GM15510 (cell line): Measurements from ENCODE around the gene KRT6A.

ENCODE experiments used
- POLR2A ChIP-seq: IDR thresholded peaks from 3 replicates; pipeline ENCODE4 v1.6.1; 2011; ENCODE audit warnings: borderline replicate concordance; ENCODE audit not compliant: insufficient read length; ENCODE audit errors: extremely low read depth

KRT6A gene

GRCh38 chr12:52493172-52493571, at the start of gene KRT6A:
TSS of gene KRT6A (minus strand) at chr12:52493257. CDS start at chr12:52493188, 69 bp downstream.
- TF ChIP-seq POLR2A, result no peak

GRCh38 chr12:52542157-52542556, 49.1 kb upstream of the KRT6A start:
- TF ChIP-seq POLR2A, result no peak

GRCh38 chr12:52541709-52542108, 48.7 kb upstream of the KRT6A start:
- no peak for TF ChIP-seq POLR2A

GRCh38 chr12:52540531-52540930, 47.5 kb upstream of the KRT6A start:
- no peak for TF ChIP-seq POLR2A

- TF ChIP-seq POLR2A, result no peak
Measured at GRCh38 chr12:52539821-52540173, 46.7 kb upstream of the KRT6A start.

- no peak for TF ChIP-seq POLR2A
Measured at GRCh38 chr12:52539083-52539820, 46.2 kb upstream of the KRT6A start.

- no peak for TF ChIP-seq POLR2A
Measured at GRCh38 chr12:52537101-52537500, 44.0 kb upstream of the KRT6A start.

GRCh38 chr12:52535574-52535973, 42.5 kb upstream of the KRT6A start:
- TF ChIP-seq POLR2A, result no peak

GRCh38 chr12:52534482-52534881, 41.4 kb upstream of the KRT6A start:
- TF ChIP-seq POLR2A, result no peak

GRCh38 chr12:52533686-52534470, 40.8 kb upstream of the KRT6A start:
- TF ChIP-seq POLR2A, result no peak

GRCh38 chr12:52532636-52533035, 39.6 kb upstream of the KRT6A start:
- no peak for TF ChIP-seq POLR2A

GRCh38 chr12:52531566-52532300, 38.7 kb upstream of the KRT6A start:
- no peak for TF ChIP-seq POLR2A

GRCh38 chr12:52530905-52531304, 37.8 kb upstream of the KRT6A start:
- no peak for TF ChIP-seq POLR2A

- TF ChIP-seq POLR2A, result no peak
Measured at GRCh38 chr12:52530366-52530765, 37.3 kb upstream of the KRT6A start.

- TF ChIP-seq POLR2A, result no peak
Measured at GRCh38 chr12:52529846-52530245, 36.8 kb upstream of the KRT6A start.
